NCI-H187 (cell line): ENCODE data around the gene PCGF3.
"Not testable (repeated sequence)": the region's sequence is repeated elsewhere in the genome, so short reads cannot be mapped to it uniquely, and the experiment has no call there.

ENCODE experiments used
- DNase-seq, 2 experiments: peaks; one replicate each; lab custom pipeline; 2025; lab: John Stamatoyannopoulos, UW

PCGF3 gene

GRCh38 chr4:742742-743311 is 37.2 kb downstream of the PCGF3 start:
- no peak for DNase-seq

GRCh38 chr4:743463-744211 is 38.0 kb downstream of the PCGF3 start:
- no peak for DNase-seq

- no peak for DNase-seq
Measured at GRCh38 chr4:744212-744841, 38.7 kb downstream of the PCGF3 start.

- DNase-seq = no peak
Measured at GRCh38 chr4:747546-748170, 42.0 kb downstream of the PCGF3 start.

GRCh38 chr4:748461-748860 is 42.8 kb downstream of the PCGF3 start:
- DNase-seq = no peak

GRCh38 chr4:749698-750666 is 44.4 kb downstream of the PCGF3 start:
- no peak for DNase-seq

GRCh38 chr4:751676-752075 is 46.0 kb downstream of the PCGF3 start:
- DNase-seq = no peak

- no peak for DNase-seq
Measured at GRCh38 chr4:752196-752861, 46.7 kb downstream of the PCGF3 start.

GRCh38 chr4:753186-753585 is 47.6 kb downstream of the PCGF3 start:
- DNase-seq = not testable (repeated sequence)

GRCh38 chr4:754221-755120 is 48.8 kb downstream of the PCGF3 start:
- DNase-seq = no peak

- DNase-seq = no peak
Measured at GRCh38 chr4:757111-757510, 51.5 kb downstream of the PCGF3 start.

- DNase-seq = not testable (repeated sequence)
Measured at GRCh38 chr4:759810-760209, 54.2 kb downstream of the PCGF3 start.

GRCh38 chr4:760616-761015 is 55.0 kb downstream of the PCGF3 start:
- DNase-seq = no peak

- no peak for DNase-seq
Measured at GRCh38 chr4:761086-761485, 55.5 kb downstream of the PCGF3 start.

GRCh38 chr4:761739-762138 is 56.1 kb downstream of the PCGF3 start:
- DNase-seq = no peak

- DNase-seq = no peak
Measured at GRCh38 chr4:762211-763190, 56.9 kb downstream of the PCGF3 start.

GRCh38 chr4:763191-763810 is 57.7 kb downstream of the PCGF3 start:
- DNase-seq = no peak

GRCh38 chr4:763922-764321 is 58.3 kb downstream of the PCGF3 start:
- DNase-seq = no peak
